ENCODE measurements around the gene ARMC2. TPM values are rescaled to one million over a fixed set of nuclear protein-coding genes. Genes with fewer than 3 reads are reported as not detected.

Gene ARMC2
- total RNA-seq, 1 donor from 2014 or later = 2.9 TPM

- no peaks in the 10 kb centered on the region for H3K79me2 ChIP-seq (ENCODE audit: low read depth)
- Mint-ChIP-seq H3K27ac (no peak overlapping the region), H3K4me1 (peaks cover 5% of the 10 kb centered on the region), H3K27me3 (ENCODE audit: insufficient read depth, low read depth) (peaks cover under 1% of the 10 kb centered on the region), H3K9me3 (no peaks in the 10 kb centered on the region), H3K36me3 (peaks cover 3% of the 10 kb centered on the region), H3K4me3 (no peak overlapping the region)
- no peaks in the 10 kb centered on the region for H4K20me1 ChIP-seq (ENCODE audit: low read depth)
- TF ChIP-seq, protein P1, sequence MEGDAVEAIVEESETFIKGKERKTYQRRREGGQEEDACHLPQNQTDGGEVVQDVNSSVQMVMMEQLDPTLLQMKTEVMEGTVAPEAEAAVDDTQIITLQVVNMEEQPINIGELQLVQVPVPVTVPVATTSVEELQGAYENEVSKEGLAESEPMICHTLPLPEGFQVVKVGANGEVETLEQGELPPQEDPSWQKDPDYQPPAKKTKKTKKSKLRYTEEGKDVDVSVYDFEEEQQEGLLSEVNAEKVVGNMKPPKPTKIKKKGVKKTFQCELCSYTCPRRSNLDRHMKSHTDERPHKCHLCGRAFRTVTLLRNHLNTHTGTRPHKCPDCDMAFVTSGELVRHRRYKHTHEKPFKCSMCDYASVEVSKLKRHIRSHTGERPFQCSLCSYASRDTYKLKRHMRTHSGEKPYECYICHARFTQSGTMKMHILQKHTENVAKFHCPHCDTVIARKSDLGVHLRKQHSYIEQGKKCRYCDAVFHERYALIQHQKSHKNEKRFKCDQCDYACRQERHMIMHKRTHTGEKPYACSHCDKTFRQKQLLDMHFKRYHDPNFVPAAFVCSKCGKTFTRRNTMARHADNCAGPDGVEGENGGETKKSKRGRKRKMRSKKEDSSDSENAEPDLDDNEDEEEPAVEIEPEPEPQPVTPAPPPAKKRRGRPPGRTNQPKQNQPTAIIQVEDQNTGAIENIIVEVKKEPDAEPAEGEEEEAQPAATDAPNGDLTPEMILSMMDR (IDR thresholded peaks at IDR 0.05) = no peak
- TF ChIP-seq EZH2 (IDR thresholded peaks at IDR 0.05) = no peak
- no peak for TF ChIP-seq EZH2phosphoT487 (IDR thresholded peaks at IDR 0.05)
- no peak overlapping the region for H2AFZ ChIP-seq (replicated peaks)
- H3K9ac ChIP-seq = no peak overlapping the region
- no peaks in the 10 kb centered on the region for H3K9me3 ChIP-seq (ENCODE audit: low read depth)
- DNase-seq (ENCODE audit: low spot score) = no peak
- peaks cover 12% of the 10 kb centered on the region for H3K4me1 ChIP-seq
- no peak overlapping the region for H3K4me2 ChIP-seq
- no peaks in the 10 kb centered on the region for H3F3A ChIP-seq (ENCODE audit: low read depth)
- no peaks in the 10 kb centered on the region for H3K36me3 ChIP-seq
- H3K4me3 ChIP-seq = no peak overlapping the region
- no peaks in the 10 kb centered on the region for H3K27me3 ChIP-seq
- H3K27ac ChIP-seq = no peak overlapping the region
These were observed 113.8 kb downstream of the ARMC2 start for GRCh38 chr6:108961985-108962384.

- H3F3A ChIP-seq (ENCODE audit: low read depth) = peaks cover 4% of the 10 kb centered on the region
- Mint-ChIP-seq H3K27me3 (ENCODE audit: insufficient read depth, low read depth) (peaks cover 2% of the 10 kb centered on the region), H3K36me3 (peaks cover 3% of the 10 kb centered on the region), H3K4me1 (peaks cover 8% of the 10 kb centered on the region), H3K27ac (no peak overlapping the region), H3K9me3 (no peaks in the 10 kb centered on the region), H3K4me3 (no peak overlapping the region)
- TF ChIP-seq EZH2 (IDR thresholded peaks at IDR 0.05) = no peak
- TF ChIP-seq, protein P1 (IDR thresholded peaks at IDR 0.05) = no peak
- no peak for TF ChIP-seq EZH2phosphoT487 (IDR thresholded peaks at IDR 0.05)
- H3K4me1 ChIP-seq = peaks cover 15% of the 10 kb centered on the region
- no peak overlapping the region for H3K27ac ChIP-seq
- no peaks in the 10 kb centered on the region for H4K20me1 ChIP-seq (ENCODE audit: low read depth)
- no peak for DNase-seq (ENCODE audit: low spot score)
- H3K9ac ChIP-seq = no peak overlapping the region
- H3K4me3 ChIP-seq = no peak overlapping the region
- no peaks in the 10 kb centered on the region for H3K79me2 ChIP-seq (ENCODE audit: low read depth)
- H3K27me3 ChIP-seq = no peaks in the 10 kb centered on the region
- H3K4me2 ChIP-seq = peak overlapping the region; percentile 40
- H3K9me3 ChIP-seq (ENCODE audit: low read depth) = no peaks in the 10 kb centered on the region
- no peaks in the 10 kb centered on the region for H3K36me3 ChIP-seq
- no peak overlapping the region for H2AFZ ChIP-seq (replicated peaks)
These were observed 118.0 kb downstream of the ARMC2 start for GRCh38 chr6:108966251-108966650.

DNA sequence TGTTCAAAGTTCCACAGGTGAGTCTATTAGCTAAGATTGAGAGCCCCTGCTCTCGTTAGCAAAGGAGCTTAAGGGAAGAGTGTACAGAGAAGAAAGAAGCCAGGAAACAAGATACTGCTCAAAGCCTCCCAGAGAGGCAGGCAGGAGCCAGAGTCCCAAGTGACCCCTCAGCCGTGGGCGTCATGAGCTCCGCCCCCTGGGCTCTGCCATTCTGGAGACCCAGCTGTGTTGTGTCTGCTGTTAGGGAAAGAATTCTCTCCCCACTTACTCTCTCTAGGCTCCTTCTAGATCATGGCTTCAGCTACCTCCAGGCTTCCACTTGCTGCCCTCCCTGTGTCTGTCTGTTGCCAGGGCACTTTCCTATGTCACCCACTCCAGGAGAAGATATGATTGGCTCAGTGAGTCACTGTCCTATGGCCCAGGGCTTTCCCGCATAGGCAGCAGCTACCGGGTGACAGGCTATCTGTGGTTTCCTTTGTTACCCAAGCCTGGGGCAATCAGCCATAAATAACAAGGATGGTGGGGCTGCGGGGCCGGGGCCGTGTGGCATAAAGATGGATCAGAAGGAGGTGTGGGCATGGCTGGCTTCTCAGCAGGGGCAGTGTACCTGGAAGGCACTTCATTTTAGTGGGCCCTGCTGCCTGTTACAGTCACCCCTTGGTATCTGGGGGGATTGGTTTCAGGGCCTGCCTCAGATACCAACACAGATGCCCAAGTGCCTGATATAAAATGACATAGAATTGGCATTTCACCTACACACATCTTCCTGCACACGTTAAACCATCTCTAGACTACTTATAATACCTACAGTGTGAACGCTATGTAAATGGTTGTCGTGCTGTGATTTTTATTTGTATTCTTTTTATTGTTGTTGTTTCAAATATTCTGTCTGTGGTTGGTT is 118.9 kb downstream of the ARMC2 start:
- Mint-ChIP-seq H3K36me3 (peaks cover 3% of the 10 kb centered on the region), H3K27ac (peak overlapping the region; percentile 59), H3K27me3 (ENCODE audit: insufficient read depth, low read depth) (peaks cover 2% of the 10 kb centered on the region), H3K4me3 (no peak overlapping the region), H3K9me3 (no peaks in the 10 kb centered on the region), H3K4me1 (peaks cover 8% of the 10 kb centered on the region)
- Histone ChIP-seq H3K9ac (no peak overlapping the region), H3F3A (ENCODE audit: low read depth) (peaks cover 4% of the 10 kb centered on the region), H3K4me1 (peaks cover 15% of the 10 kb centered on the region), H2AFZ (replicated peaks) (peak overlapping the region; percentile 95), H3K27me3 (no peaks in the 10 kb centered on the region), H3K9me3 (ENCODE audit: low read depth) (no peaks in the 10 kb centered on the region), H4K20me1 (ENCODE audit: low read depth) (no peaks in the 10 kb centered on the region), H3K79me2 (ENCODE audit: low read depth) (no peaks in the 10 kb centered on the region), H3K4me2 (peak overlapping the region; percentile 40), H3K4me3 (no peak overlapping the region), H3K27ac (no peak overlapping the region), H3K36me3 (no peaks in the 10 kb centered on the region)
- peak; percentile 78 for DNase-seq (ENCODE audit: low spot score)
- TF ChIP-seq EZH2phosphoT487 (IDR thresholded peaks at IDR 0.05) (no peak), EZH2 (IDR thresholded peaks at IDR 0.05) (no peak)
- TF ChIP-seq, protein P1 (IDR thresholded peaks at IDR 0.05) = no peak
